GM12878 (cell line): ENCODE measurements around the gene COL4A1. TPM values are rescaled to one million over a fixed set of nuclear protein-coding genes. Genes with fewer than 3 reads are reported as not detected.

Experiments
- CBX3 ChIP-seq: fragments of 200-600 bp; sonication (generic); IDR thresholded peaks from 2 replicates; pipeline ENCODE4 v1.6.1; 2016; ENCODE audit warnings: low read depth, borderline replicate concordance
- ESRRA ChIP-seq: IDR thresholded peaks from 2 replicates; pipeline ENCODE4 v1.6.1; 2012; ENCODE audit warnings: mild to moderate bottlenecking, low read length, improper control_type of control experiment
- GABPA ChIP-seq: IDR thresholded peaks from 2 replicates; pipeline ENCODE4 v1.6.1; 2014; ENCODE audit warnings: antibody characterized with exemption, low read depth, mild to moderate bottlenecking, inconsistent platforms
- IKZF1 ChIP-seq: fragments of 450-650 bp; conservative IDR thresholded peaks from 2 replicates; pipeline ENCODE4 v1.6.1; 2017; ENCODE audit warnings: antibody characterized with exemption, mild to moderate bottlenecking
- KLF5 ChIP-seq: fragments of 450-650 bp; IDR thresholded peaks from 2 replicates; pipeline ENCODE4 v1.6.1; 2014; ENCODE audit warnings: mild to moderate bottlenecking; ENCODE audit not compliant: partially characterized antibody
- MEF2B ChIP-seq: fragments of 450-650 bp; IDR thresholded peaks from 2 replicates; pipeline ENCODE4 v1.6.1; 2018; ENCODE audit warnings: mild to moderate bottlenecking, moderate library complexity; ENCODE audit not compliant: partially characterized antibody, poor library complexity, severe bottlenecking
- NR2C1 ChIP-seq: fragments of 450-650 bp; IDR thresholded peaks from 2 replicates; pipeline ENCODE4 v1.6.1; 2017; ENCODE audit warnings: antibody characterized with exemption, mild to moderate bottlenecking, moderate library complexity
- SREBF1 ChIP-seq: IDR thresholded peaks from 2 replicates; pipeline ENCODE4 v1.6.1; 2012; ENCODE audit warnings: mild to moderate bottlenecking, low read length
- STAT3 ChIP-seq: IDR thresholded peaks from 2 replicates; pipeline ENCODE4 v1.6.1; 2011; ENCODE audit warnings: low read depth, low read length, improper control_type of control experiment
- TARDBP ChIP-seq: IDR thresholded peaks from 2 replicates; pipeline ENCODE4 v1.6.1; 2016; ENCODE audit warnings: borderline replicate concordance
- polyA plus RNA-seq, 11 experiments: library from polyadenylated mRNA; depleted of rRNA in 4 of 11; unstranded in 6 of 11; stranded (reverse) in 5 of 11; fragments of >200 nt; fragmentation: Nextera tagmentation in 4 of 11; fragmentation: Illumina TruSeq in 1 of 11; extraction: Ambion mirVana in 4 of 11; extraction: Trizol in 1 of 11; gene quantifications; 1 replicate in 1 of 11; 2 replicates in 10 of 11; pipeline versions ENCODE4 v1.2.1 to v1.2.3, GENCODE V29; 2011 to 2016; ENCODE audit warnings: inconsistent platforms in 2 of 11, missing spikeins in 2 of 11, low read depth in 1 of 11
- total RNA-seq, 4 experiments: library from RNA; depleted of rRNA in 3 of 4; stranded (reverse); fragments of >200 nt in 3 of 4; fragmentation: Illumina TruSeq in 1 of 4; extraction: Trizol in 1 of 4; gene quantifications; 2 replicates each; pipeline versions ENCODE4 v1.2.1 to v1.2.3, GENCODE V29; 2013 to 2021
- TF ChIP-seq, protein P1 (sequence below): fragments of 450-650 bp; IDR thresholded peaks from 2 replicates; pipeline ENCODE4 v1.6.1; 2016; ENCODE audit warnings: mild to moderate bottlenecking, moderate library complexity, borderline replicate concordance

COL4A1 gene
- total and polyA plus RNA-seq, 10 of the 15 experiments (the other 5 are each of a cell fraction or from before 2014, with no cell fraction given) = 0.07 to 0.31 (median 0.13) TPM; not detected in 6

DNA sequence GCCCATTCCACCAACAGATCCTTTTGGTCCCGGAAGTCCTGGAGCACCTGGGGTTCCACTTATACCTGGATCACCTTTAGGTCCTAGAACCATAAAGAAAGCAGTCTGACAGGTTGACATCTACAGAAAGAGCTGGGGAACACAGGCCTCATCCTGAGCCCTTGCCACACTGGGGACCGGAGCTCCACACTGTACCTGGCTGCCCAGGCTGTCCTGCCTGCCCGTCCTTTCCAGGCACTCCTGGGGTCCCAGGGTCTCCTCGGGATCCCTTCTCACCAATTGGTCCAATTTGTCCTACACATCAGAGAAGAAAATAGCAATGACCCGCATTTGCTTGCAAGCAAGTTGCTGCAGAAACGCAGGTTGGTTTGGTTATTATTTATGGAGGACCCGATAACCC is 130.5 kb downstream of the COL4A1 start (continued):
- TF ChIP-seq NR2C1 (no peak), ESRRA (no peak), KLF5 (no peak), IKZF1 (no peak), SREBF1 (no peak), MEF2B (no peak), GABPA (no peak), TARDBP (no peak), CBX3 (no peak), STAT3 (no peak)
- TF ChIP-seq, protein P1, sequence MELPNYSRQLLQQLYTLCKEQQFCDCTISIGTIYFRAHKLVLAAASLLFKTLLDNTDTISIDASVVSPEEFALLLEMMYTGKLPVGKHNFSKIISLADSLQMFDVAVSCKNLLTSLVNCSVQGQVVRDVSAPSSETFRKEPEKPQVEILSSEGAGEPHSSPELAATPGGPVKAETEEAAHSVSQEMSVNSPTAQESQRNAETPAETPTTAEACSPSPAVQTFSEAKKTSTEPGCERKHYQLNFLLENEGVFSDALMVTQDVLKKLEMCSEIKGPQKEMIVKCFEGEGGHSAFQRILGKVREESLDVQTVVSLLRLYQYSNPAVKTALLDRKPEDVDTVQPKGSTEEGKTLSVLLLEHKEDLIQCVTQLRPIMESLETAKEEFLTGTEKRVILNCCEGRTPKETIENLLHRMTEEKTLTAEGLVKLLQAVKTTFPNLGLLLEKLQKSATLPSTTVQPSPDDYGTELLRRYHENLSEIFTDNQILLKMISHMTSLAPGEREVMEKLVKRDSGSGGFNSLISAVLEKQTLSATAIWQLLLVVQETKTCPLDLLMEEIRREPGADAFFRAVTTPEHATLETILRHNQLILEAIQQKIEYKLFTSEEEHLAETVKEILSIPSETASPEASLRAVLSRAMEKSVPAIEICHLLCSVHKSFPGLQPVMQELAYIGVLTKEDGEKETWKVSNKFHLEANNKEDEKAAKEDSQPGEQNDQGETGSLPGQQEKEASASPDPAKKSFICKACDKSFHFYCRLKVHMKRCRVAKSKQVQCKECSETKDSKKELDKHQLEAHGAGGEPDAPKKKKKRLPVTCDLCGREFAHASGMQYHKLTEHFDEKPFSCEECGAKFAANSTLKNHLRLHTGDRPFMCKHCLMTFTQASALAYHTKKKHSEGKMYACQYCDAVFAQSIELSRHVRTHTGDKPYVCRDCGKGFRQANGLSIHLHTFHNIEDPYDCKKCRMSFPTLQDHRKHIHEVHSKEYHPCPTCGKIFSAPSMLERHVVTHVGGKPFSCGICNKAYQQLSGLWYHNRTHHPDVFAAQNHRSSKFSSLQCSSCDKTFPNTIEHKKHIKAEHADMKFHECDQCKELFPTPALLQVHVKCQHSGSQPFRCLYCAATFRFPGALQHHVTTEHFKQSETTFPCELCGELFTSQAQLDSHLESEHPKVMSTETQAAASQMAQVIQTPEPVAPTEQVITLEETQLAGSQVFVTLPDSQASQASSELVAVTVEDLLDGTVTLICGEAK = no peak
- TF ChIP-seq, all 136 proteins: peak for 0
